Measurements from ENCODE around the gene FKBP14.

- TF ChIP-seq GABPA (IDR thresholded peaks at IDR 0.05; ENCODE audit: low read depth) (no peak), CTCF (IDR thresholded peaks at IDR 0.05; ENCODE audit: insufficient read depth, low read length) (no peak), POLR2AphosphoS5 (IDR thresholded peaks at IDR 0.05; ENCODE audit: low read depth) (no peak)
Observed at GRCh38 chr7:30012757-30013156, 13.7 kb downstream of the FKBP14 start.
